IMR-90 (cell line): ENCODE measurements around the gene RB1. TPM values are rescaled to one million over a fixed set of nuclear protein-coding genes. Genes with fewer than 3 reads are reported as not detected.

Experiments
- ATAC-seq: fragments of 200-7000 bp; cut with Tn5 transposase; 2 replicates; pipeline ENCODE4 v1.9.1; 2020; ENCODE audit warnings: low read depth, mild to moderate bottlenecking, moderate library complexity
- BruUV-seq: library from RNA; stranded (reverse); fragments of 400-500 nt; replicated peaks from 2 replicates; lab custom pipeline; 2021; lab: Mats Ljungman, UMichigan
- CTCF ChIA-PET: fragments of 300-600 bp; formaldehyde crosslinking; extraction: SDS; loops from one replicate; lab custom pipeline; 2021; ENCODE audit warnings: antibody characterized with exemption; lab: Yijun Ruan, JAX
- POLR2A ChIA-PET: fragments of 300-600 bp; sonication (Branson Sonifier 250); formaldehyde crosslinking; loops from one replicate; lab custom pipeline; 2022; ENCODE audit warnings: antibody characterized with exemption; ENCODE audit not compliant: unreplicated experiment; lab: Charles Lee
- DNase-seq: peaks from one replicate; pipeline ENCODE4 v3.0.0; 2013
- H2AFZ ChIP-seq: replicated peaks from 2 replicates; pipeline ENCODE3; 2013; ENCODE audit warnings: low read length, mild to moderate bottlenecking; ENCODE audit not compliant: poor library complexity
- H2AK5ac ChIP-seq: 2 replicates; pipeline ENCODE4 v1.6.1; 2013; ENCODE audit warnings: low read depth, low read length, inconsistent platforms
- H2AK9ac ChIP-seq: replicated peaks from 2 replicates; pipeline ENCODE3; 2013; ENCODE audit warnings: mild to moderate bottlenecking, low read depth, low read length, moderate library complexity; ENCODE audit not compliant: poor library complexity
- H2BK120ac ChIP-seq: 2 replicates; pipeline ENCODE4 v1.6.1; 2013; ENCODE audit warnings: low read depth, low read length, inconsistent platforms
- H2BK15ac ChIP-seq: 3 replicates; pipeline ENCODE4 v1.6.1; 2013; ENCODE audit warnings: low read depth, low read length, inconsistent platforms
- H2BK20ac ChIP-seq: 2 replicates; pipeline ENCODE4 v1.6.1; 2013; ENCODE audit warnings: low read depth, mild to moderate bottlenecking, inconsistent platforms, low read length, moderate library complexity
- H2BK5ac ChIP-seq: 2 replicates; pipeline ENCODE4 v1.6.1; 2013; ENCODE audit warnings: mild to moderate bottlenecking, low read depth, low read length, inconsistent platforms; ENCODE audit not compliant: poor library complexity, severe bottlenecking
- H3K14ac ChIP-seq: replicated peaks from 2 replicates; pipeline ENCODE4 v1.6.1; 2013; ENCODE audit warnings: low read depth, low read length, inconsistent platforms
- H3K18ac ChIP-seq: 2 replicates; pipeline ENCODE4 v1.6.1; 2013; ENCODE audit warnings: low read depth, low read length, control low read depth
- H3K23ac ChIP-seq: 2 replicates; pipeline ENCODE4 v1.6.1; 2013; ENCODE audit warnings: low read depth, low read length, inconsistent platforms
- H3K27ac ChIP-seq: 2 replicates; pipeline ENCODE4 v1.5.1; 2013; ENCODE audit warnings: mild to moderate bottlenecking, control low read depth, low read length; ENCODE audit not compliant: insufficient read depth
- H3K27me3 ChIP-seq: 2 replicates; pipeline ENCODE4 v1.6.1; 2013; ENCODE audit warnings: low read length; ENCODE audit not compliant: control insufficient read depth, insufficient read depth
- H3K36me3 ChIP-seq: 2 replicates; pipeline ENCODE4 v1.6.1; 2013; ENCODE audit warnings: low read length, mixed read lengths; ENCODE audit not compliant: control insufficient read depth, insufficient read depth
- H3K4ac ChIP-seq: 2 replicates; pipeline ENCODE4 v1.6.1; 2013; ENCODE audit warnings: low read depth, low read length, inconsistent platforms
- H3K4me1 ChIP-seq: 2 replicates; pipeline ENCODE4 v1.6.1; 2013; ENCODE audit warnings: low read length, mixed read lengths; ENCODE audit not compliant: control insufficient read depth, insufficient read depth
- H3K4me2 ChIP-seq: 2 replicates; pipeline ENCODE4 v1.6.1; 2013; ENCODE audit warnings: low read depth, mild to moderate bottlenecking, control low read depth, low read length, moderate library complexity
- H3K4me3 ChIP-seq: 2 replicates; pipeline ENCODE4 v1.5.1; 2013; ENCODE audit warnings: low read depth, mild to moderate bottlenecking, control low read depth, low read length, moderate library complexity; ENCODE audit not compliant: insufficient read depth
- H3K56ac ChIP-seq: 2 replicates; pipeline ENCODE4 v1.6.1; 2013; ENCODE audit warnings: low read length, inconsistent platforms; ENCODE audit not compliant: insufficient read depth; ENCODE audit errors: extremely low read depth
- H3K79me1 ChIP-seq, 2 experiments: 2 replicates each; pipeline ENCODE4 v1.6.1; 2013; ENCODE audit warnings: low read length in 2 of 2, inconsistent platforms in 1 of 2, low read depth in 1 of 2
- H3K9ac ChIP-seq: 2 replicates; pipeline ENCODE4 v1.6.1; 2013; ENCODE audit warnings: low read depth, low read length, control low read depth
- H3K9me1 ChIP-seq: 2 replicates; pipeline ENCODE4 v1.6.1; 2013; ENCODE audit warnings: low read length, inconsistent platforms; ENCODE audit not compliant: insufficient read depth
- H3K9me3 ChIP-seq: 2 replicates; pipeline ENCODE4 v1.6.1; 2013; ENCODE audit warnings: low read length; ENCODE audit not compliant: control insufficient read depth, insufficient read depth
- H4K20me1 ChIP-seq: 2 replicates; pipeline ENCODE4 v1.6.1; 2013; ENCODE audit warnings: low read length, inconsistent platforms; ENCODE audit not compliant: insufficient read depth
- H4K5ac ChIP-seq: 2 replicates; pipeline ENCODE4 v1.6.1; 2013; ENCODE audit warnings: mild to moderate bottlenecking, low read depth, low read length, control low read depth
- H4K8ac ChIP-seq, 2 experiments: 2 replicates each; pipeline ENCODE4 v1.6.1; 2013; ENCODE audit warnings: low read depth in 2 of 2, low read length in 2 of 2, control low read depth in 1 of 2, inconsistent platforms in 1 of 2
- H4K91ac ChIP-seq: 2 replicates; pipeline ENCODE4 v1.6.1; 2013; ENCODE audit warnings: low read depth, low read length, inconsistent platforms; ENCODE audit not compliant: insufficient read depth
- MAFK ChIP-seq: IDR thresholded peaks from 2 replicates; pipeline ENCODE4 v1.6.1; 2012; ENCODE audit warnings: low read depth, low read length, improper control_type of control experiment
- NFE2L2 ChIP-seq: fragments of 150-350 bp; IDR thresholded peaks from 2 replicates; pipeline ENCODE4 v1.6.1; 2016; ENCODE audit warnings: low read depth, mild to moderate bottlenecking, low read length
- SMC3 ChIP-seq: fragments of 150-350 bp; IDR thresholded peaks from 2 replicates; pipeline ENCODE4 v1.6.1; 2016; ENCODE audit warnings: low read depth, mild to moderate bottlenecking, antibody characterized with exemption, low read length, moderate library complexity
- WGBS, 2 experiments: methylation state at CpG; one replicate each; pipeline versions ENCODE4 v1.1.5 to v1.1.7; 2013; ENCODE audit warnings: missing lambda C conversion rate in 2 of 2; ENCODE audit not compliant: insufficient read length in 1 of 2; ENCODE audit errors: extremely low coverage in 2 of 2; 5-methylcytosine and 5-hydroxymethylcytosine counted together
- dilution Hi-C: fragments of 300-500 bp; cut with HindIII; formaldehyde crosslinking; loops from one replicate; pipeline ENCODE4 v1.14.3; 2018; ENCODE audit warnings: low sequenced_read_pairs; ENCODE audit not compliant: unreplicated experiment
- in situ Hi-C: fragments of 300-500 bp; cut with MboI; formaldehyde crosslinking; loops from 3 replicates; pipeline ENCODE4 v1.14.3; 2019; ENCODE audit warnings: low sequenced_read_pairs, inconsistent platforms, mixed read lengths
- intact Hi-C: fragments of 100-400 bp; cut with micrococcal nuclease; formaldehyde crosslinking; loops from 2 replicates; pipeline ENCODE4 v1.10.0; 2022
- polyA plus RNA-seq, 3 experiments: library from polyadenylated mRNA; depleted of rRNA; stranded (reverse); fragments of >200 nt; gene quantifications; 2 replicates each; pipeline ENCODE4 v1.2.3, GENCODE V29; 2012; ENCODE audit warnings: low replicate concordance in 1 of 3
- total RNA-seq: library from RNA; depleted of rRNA; stranded (reverse); fragments of >200 nt; gene quantifications from 2 replicates; pipeline ENCODE4 v1.2.3, GENCODE V29; 2012

Gene RB1
- total and polyA plus RNA-seq, 2 of the 4 experiments (the other 2 are of a cell fraction), result 11.4 to 15.4 TPM

DNA sequence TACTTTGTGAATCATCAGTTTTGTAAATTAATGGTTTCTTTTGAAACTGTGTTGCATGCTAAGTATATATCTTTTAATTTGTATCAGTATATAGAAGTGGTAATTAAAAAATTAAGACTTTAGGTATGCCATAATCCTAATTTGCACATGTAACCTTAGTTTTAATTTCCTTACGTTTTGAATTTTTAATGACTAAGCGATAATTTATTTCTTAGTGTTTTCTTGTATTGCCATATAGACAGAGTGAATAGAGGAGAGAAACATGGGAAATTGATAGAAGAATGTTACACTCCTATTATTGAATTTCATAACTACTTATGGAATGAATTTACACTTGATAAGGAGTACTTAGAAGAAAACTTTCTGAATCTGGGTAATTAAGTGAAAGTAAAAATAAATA lies 79.8 kb downstream of the RB1 start:
- H3K27me3 ChIP-seq, result no peaks in the 10 kb centered on the region
- dilution Hi-C loops (no loop called here), intact Hi-C loops (no loop called here), in situ Hi-C loops (no loop called here)
- ATAC-seq (no peak), DNase-seq (no peak)
- no TSS peak for BruUV-seq
- no peak overlapping the region for H3K4ac ChIP-seq
- H4K5ac ChIP-seq, result no peak overlapping the region
- no peak overlapping the region for H2BK5ac ChIP-seq
- H3K23ac ChIP-seq, result no peak overlapping the region
- H3K4me1 ChIP-seq, result no peaks in the 10 kb centered on the region
- TF ChIP-seq NFE2L2 (0 out of 2 replicates have a peak, but pooled peaks have one; percentile 20), MAFK (peak; percentile 72), SMC3 (no peak)
- H2AK5ac ChIP-seq, result no peak overlapping the region
- no peak overlapping the region for H4K91ac ChIP-seq
- no peak overlapping the region for H2AK9ac ChIP-seq
- no peak overlapping the region for H3K18ac ChIP-seq
- no peak overlapping the region for H3K27ac ChIP-seq
- no peak overlapping the region for H3K56ac ChIP-seq
- no peak overlapping the region for H4K8ac ChIP-seq
- H3K4me2 ChIP-seq, result no peak overlapping the region
- H3K14ac ChIP-seq, result no peak overlapping the region
- POLR2A ChIA-PET, result no interaction called here
- CTCF ChIA-PET, result no interaction called here
- H3K79me1 ChIP-seq, result peaks cover 0 to 3% of the 10 kb centered on the region in 2 experiments; a peak in 2 of 4 replicates
- H3K36me3 ChIP-seq, result no peaks in the 10 kb centered on the region
- H2BK20ac ChIP-seq, result no peak overlapping the region
- no peak overlapping the region for H3K4me3 ChIP-seq
- H4K20me1 ChIP-seq, result no peaks in the 10 kb centered on the region
- no peaks in the 10 kb centered on the region for H3K9me3 ChIP-seq
- no peaks in the 10 kb centered on the region; the same call in 1 of the 2 replicates for H3K9me1 ChIP-seq
- no peak overlapping the region for H2AFZ ChIP-seq
- no peak overlapping the region for H2BK15ac ChIP-seq
- no peak overlapping the region for H3K9ac ChIP-seq
- WGBS, 2 experiments, result no CpG with 5 or more reads among the region's 2 CpGs
- no peak overlapping the region for H2BK120ac ChIP-seq
